ENCODE data around the gene RPTOR. TPM values are rescaled to one million over a fixed set of nuclear protein-coding genes. Genes with fewer than 3 reads are reported as not detected.
A peak's percentile ranks its signal among the peaks of the same experiment; 100 is the strongest.
"Not testable (repeated sequence)": the region's sequence is repeated elsewhere in the genome, so short reads cannot be mapped to it uniquely, and the experiment has no call there.

RPTOR gene
- total RNA-seq, 1 donor from 2014 or later, result 62.4 TPM

DNA sequence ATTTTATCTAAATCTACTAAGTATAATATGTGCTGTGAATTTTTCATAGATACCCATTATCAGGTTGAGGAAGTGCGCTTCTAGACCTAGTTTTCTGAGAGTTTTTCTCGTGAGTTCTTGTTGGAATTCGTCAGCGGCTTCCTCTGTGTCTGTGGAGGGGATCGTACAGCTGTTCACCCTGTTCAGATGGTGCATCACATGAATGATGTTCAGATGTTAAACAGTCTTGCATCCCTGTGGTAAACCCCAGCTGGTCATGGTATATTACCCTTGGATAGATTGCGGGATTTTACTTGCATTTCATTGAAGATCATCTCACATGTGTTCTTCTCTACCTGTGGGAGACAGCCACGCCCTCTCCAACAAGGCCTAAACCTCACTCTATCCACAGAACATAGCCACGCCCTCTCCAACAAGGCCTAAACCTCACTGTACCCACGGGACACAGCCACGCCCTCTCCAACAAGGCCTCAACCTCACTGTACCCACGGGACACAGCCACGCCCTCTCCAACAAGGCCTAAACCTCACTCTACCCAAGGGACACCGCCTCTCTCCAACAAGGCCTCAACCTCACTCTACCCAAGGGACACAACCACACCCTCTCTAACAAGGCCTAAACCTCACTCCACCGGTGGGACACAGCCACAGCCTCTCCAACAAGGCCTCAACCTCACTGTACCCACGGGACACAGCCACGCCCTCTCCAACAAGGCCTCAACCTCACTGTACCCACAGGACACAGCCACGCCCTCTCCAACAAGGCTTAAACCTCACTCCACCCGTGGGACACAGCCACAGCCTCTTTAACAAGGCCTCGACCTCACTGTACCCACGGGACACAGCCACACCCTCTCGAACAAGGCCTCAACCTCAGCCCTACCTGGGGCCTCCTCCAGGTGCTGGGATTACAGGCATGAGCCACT, 266.8 kb downstream of the RPTOR start:
- Mint-ChIP-seq H3K27me3 (ENCODE audit: low read depth) (no peaks in the 10 kb centered on the region), H3K27ac (peak overlapping the region; percentile 82), H3K4me3 (ENCODE audit: low read depth) (no peak overlapping the region), H3K36me3 (ENCODE audit: low read depth) (peaks cover 69% of the 10 kb centered on the region), H3K4me1 (ENCODE audit: low read depth) (peaks cover 42% of the 10 kb centered on the region), H3K9me3 (peaks cover 21% of the 10 kb centered on the region)
- intact Hi-C loops (cut with micrococcal nuclease), result no loop called here
- peak; percentile 33 for DNase-seq (ENCODE audit: low spot score)

DNA sequence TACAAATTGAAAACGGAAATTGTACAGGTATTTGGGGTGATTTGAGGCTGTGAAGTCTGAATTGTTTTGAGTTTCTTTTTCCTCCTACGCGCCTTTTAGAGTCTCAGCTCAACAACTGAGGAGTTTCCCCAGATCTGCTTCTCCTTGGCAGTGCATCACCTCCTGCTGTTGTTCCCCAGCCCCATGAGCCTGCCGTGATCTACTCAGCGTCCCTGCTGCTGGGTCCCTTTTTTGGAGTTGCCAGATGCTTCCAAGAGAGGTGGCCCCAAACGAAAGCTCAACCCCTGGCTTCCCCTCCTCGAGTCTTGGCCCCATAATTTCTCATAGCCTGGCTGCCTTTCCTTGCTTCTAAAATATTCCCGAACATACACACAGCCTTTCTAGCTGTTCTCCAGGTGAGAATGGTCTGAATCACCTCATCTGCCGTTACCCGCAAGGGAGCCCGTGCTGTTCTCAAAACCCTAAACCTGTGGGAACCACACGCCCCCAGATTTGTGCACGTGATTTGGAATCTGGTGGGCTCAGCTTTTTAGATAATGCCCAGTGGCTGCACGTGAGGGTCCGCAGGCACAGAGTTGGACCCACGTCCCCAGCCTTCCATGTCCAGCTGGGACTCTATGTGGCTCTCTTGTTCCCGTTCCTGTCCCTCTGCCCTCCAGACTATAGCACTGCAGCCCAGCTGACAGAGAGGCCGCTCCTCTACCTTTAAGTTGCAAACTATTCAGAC, 267.9 kb downstream of the RPTOR start:
- peak overlapping the region; percentile 82 for H3K27ac Mint-ChIP-seq
- H3K9me3 Mint-ChIP-seq, result peaks cover 10% of the 10 kb centered on the region
- peak overlapping the region; percentile 13 for H3K4me3 Mint-ChIP-seq (ENCODE audit: low read depth)
- peaks cover 67% of the 10 kb centered on the region for H3K36me3 Mint-ChIP-seq (ENCODE audit: low read depth)
- no peak for DNase-seq (ENCODE audit: low spot score)
- intact Hi-C loops (cut with micrococcal nuclease), result no loop called here
- H3K27me3 Mint-ChIP-seq (ENCODE audit: low read depth), result no peaks in the 10 kb centered on the region
- H3K4me1 Mint-ChIP-seq (ENCODE audit: low read depth), result peaks cover 43% of the 10 kb centered on the region

DNA sequence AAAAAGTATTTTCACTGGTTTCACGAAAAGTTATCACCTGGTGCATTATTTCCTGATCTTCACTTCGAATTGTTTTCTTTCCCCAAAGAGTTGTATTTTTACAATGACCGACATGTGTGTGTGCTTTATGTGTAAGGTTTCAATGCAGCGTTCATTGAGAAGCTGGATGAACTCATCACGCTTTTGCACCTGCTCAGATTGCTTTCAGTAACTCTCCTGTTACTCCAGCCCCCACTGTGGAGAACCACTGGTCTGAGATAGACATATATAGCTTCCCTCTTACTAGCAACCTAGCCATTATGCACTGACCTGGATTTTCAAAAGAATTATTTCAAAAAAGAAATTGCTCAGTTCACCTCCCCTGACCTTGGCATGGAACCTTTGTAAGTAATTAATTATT, 268.7 kb downstream of the RPTOR start:
- Mint-ChIP-seq H3K9me3 (peaks cover 5% of the 10 kb centered on the region), H3K36me3 (ENCODE audit: low read depth) (peaks cover 68% of the 10 kb centered on the region), H3K27me3 (ENCODE audit: low read depth) (no peaks in the 10 kb centered on the region), H3K4me1 (ENCODE audit: low read depth) (peaks cover 49% of the 10 kb centered on the region), H3K4me3 (ENCODE audit: low read depth) (no peak overlapping the region), H3K27ac (peak overlapping the region; percentile 57)
- intact Hi-C loops (cut with micrococcal nuclease), result no loop called here
- DNase-seq (ENCODE audit: low spot score), result no peak

DNA sequence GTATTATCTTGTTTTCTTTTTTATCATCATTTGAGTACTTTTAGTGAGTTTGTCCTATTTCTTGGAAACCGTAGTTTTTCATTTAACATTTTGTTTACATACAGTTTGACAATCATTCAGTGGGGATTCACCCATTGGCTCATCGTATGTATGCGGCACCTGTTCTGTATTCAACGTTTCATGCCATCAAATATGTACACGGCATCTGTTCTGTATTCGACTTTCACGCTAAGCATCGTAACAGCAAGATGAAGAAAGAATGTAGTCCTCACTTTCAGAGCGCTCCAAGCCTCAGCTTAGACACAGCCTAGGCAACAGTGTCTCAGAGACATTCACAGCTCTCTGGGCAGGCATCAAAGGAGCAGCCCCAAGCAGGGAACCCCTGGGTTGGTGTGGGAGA, 269.9 kb downstream of the RPTOR start:
- Mint-ChIP-seq H3K27ac (peak overlapping the region; percentile 35), H3K4me3 (ENCODE audit: low read depth) (no peak overlapping the region), H3K27me3 (ENCODE audit: low read depth) (no peaks in the 10 kb centered on the region), H3K9me3 (no peaks in the 10 kb centered on the region), H3K36me3 (ENCODE audit: low read depth) (peaks cover 71% of the 10 kb centered on the region), H3K4me1 (ENCODE audit: low read depth) (peaks cover 58% of the 10 kb centered on the region)
- intact Hi-C loops (cut with micrococcal nuclease), result no loop called here
- no peak for DNase-seq (ENCODE audit: low spot score)

DNA sequence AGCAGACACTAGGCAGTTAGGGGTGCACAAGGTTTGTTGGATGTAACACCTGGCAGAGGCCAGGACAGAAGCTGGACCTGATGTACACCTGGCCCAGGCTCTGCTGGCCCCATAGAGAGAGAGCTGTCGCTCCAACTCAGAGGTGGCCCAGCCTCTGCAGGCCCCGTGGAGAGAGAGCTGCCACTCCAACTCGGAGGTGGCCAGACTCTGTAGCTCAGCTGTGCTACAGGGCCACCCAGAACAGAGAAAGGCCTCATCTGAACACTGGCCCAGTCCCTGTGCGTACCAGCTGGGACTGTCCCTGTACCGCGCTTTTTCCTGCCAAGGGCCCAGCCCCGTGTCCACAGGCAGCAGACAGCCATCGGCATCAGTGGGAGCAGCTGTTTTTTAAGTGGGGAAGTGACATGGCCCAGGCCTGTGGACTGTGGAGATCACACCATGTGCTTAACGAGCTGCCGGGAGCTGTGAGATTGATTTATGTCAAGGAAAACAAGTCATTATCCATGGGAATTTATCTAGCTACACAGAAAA, 270.6 kb downstream of the RPTOR start:
- Mint-ChIP-seq H3K36me3 (ENCODE audit: low read depth) (peaks cover 74% of the 10 kb centered on the region), H3K27me3 (ENCODE audit: low read depth) (no peaks in the 10 kb centered on the region), H3K4me1 (ENCODE audit: low read depth) (peaks cover 63% of the 10 kb centered on the region), H3K27ac (no peak overlapping the region), H3K9me3 (no peaks in the 10 kb centered on the region), H3K4me3 (ENCODE audit: low read depth) (no peak overlapping the region)
- DNase-seq (ENCODE audit: low spot score), result no peak
- intact Hi-C loops (cut with micrococcal nuclease), result no loop called here

DNA sequence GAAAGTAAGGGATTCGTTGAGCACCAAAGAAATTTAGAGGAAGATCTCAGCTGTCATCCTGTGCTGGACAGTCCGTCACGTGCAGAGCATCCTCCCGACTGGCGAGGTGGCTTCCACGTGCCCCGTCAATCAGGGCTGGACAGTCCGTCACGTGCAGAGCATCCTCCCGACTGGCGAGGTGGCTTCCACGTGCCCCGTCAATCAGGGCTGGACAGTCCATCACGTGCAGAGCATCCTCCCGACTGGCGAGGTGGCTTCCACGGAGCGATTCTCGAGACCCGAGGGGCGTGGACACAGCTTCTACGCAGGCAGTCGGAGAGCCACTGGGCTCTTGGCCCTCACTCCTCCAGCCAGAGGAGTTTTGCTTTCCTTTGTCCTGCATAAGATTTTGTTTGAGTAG, 271.1 kb downstream of the RPTOR start:
- H3K27me3 Mint-ChIP-seq (ENCODE audit: low read depth); H3K9me3 Mint-ChIP-seq; intact Hi-C loops (cut with micrococcal nuclease); DNase-seq (ENCODE audit: low spot score); H3K27ac Mint-ChIP-seq; H3K4me3 Mint-ChIP-seq (ENCODE audit: low read depth): not testable (repeated sequence)
- H3K36me3 Mint-ChIP-seq (ENCODE audit: low read depth), result peaks cover 70% of the 10 kb centered on the region
- peaks cover 61% of the 10 kb centered on the region for H3K4me1 Mint-ChIP-seq (ENCODE audit: low read depth)

DNA sequence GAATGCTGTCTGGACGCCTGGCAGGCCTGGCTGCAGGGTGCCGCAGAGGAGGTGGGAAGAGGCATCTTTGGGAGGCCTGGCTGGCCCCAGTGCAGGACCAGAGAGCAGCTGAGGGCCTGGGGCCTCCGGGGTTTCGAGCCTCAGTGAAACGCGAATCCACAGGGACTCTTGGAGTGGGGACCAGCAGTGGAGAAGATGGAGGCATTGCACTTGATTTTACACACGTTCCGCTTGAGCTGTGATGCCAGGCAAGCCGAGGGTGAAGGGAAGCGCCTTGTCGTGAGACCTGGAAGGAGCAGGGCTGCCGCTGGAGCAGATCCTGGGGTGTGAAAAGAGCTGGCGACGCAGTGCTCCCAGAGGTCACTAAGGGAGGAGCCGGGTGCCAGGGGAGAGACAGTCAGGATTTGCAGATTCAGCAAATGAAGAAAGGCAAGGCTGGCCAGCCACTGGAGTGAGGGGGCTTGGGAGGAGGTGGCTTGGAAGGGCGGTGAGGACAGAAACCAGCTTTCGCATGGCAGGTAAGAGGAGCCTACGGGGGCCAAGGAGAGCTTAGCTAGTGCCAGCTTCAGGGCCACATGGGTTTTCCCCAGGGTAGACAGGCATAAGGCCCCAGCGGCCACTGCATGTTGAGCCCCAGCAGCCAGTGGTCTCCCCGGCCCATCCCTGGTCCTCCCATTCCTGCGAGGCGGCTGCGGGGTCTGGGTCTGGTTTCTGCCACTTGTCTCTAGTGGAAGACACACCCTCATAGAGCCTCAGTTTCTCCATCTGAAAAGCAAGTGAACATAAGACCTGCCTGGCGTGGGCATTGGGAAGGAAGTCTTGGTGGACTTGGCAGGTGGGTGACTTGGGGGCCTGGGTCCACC, 271.8 kb downstream of the RPTOR start:
- H3K36me3 Mint-ChIP-seq (ENCODE audit: low read depth), result peaks cover 68% of the 10 kb centered on the region
- peaks cover 54% of the 10 kb centered on the region for H3K4me1 Mint-ChIP-seq (ENCODE audit: low read depth)

DNA sequence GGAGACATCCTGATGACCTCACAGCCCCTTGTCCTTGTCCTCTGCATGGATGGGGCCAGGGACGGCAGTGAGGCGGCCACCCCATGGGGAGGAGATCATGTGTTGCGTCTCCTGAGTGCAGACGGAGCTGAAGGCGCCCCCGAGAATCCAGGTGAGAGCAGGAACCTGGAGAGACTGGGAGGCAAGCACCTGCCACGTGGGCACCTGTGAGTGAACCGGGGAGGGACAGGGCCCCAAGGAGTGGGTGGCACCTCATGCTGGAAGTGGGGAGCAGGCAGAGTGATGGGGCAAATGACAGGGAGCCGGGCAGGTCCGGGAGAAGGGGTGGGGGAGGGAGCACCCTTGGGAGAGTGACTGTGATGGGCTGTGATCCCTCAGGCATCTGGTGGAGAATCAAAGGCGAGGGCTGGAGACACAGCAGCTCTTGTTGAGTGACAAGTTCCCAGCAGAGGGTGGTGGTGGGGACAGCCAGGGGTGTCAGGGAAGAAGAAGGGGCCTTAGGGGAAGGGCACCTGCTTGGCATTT, 272.7 kb downstream of the RPTOR start:
- H3K27me3 Mint-ChIP-seq (ENCODE audit: low read depth), result no peaks in the 10 kb centered on the region
- peaks cover 68% of the 10 kb centered on the region for H3K36me3 Mint-ChIP-seq (ENCODE audit: low read depth)
- peak overlapping the region; percentile 14 for H3K27ac Mint-ChIP-seq
- no peak overlapping the region for H3K4me3 Mint-ChIP-seq (ENCODE audit: low read depth)
- intact Hi-C loops (cut with micrococcal nuclease), result no loop called here
- H3K9me3 Mint-ChIP-seq, result no peaks in the 10 kb centered on the region
- no peak for DNase-seq (ENCODE audit: low spot score)
- H3K4me1 Mint-ChIP-seq (ENCODE audit: low read depth), result peaks cover 50% of the 10 kb centered on the region

More for the DNA sequence above, 271.8 kb downstream of the RPTOR start:
- intact Hi-C loops (cut with micrococcal nuclease), result no loop called here
- Mint-ChIP-seq H3K4me3 (ENCODE audit: low read depth) (no peak overlapping the region), H3K27ac (peak overlapping the region; percentile 7), H3K27me3 (ENCODE audit: low read depth) (no peaks in the 10 kb centered on the region), H3K9me3 (no peaks in the 10 kb centered on the region)
- DNase-seq (ENCODE audit: low spot score), result no peak

DNA sequence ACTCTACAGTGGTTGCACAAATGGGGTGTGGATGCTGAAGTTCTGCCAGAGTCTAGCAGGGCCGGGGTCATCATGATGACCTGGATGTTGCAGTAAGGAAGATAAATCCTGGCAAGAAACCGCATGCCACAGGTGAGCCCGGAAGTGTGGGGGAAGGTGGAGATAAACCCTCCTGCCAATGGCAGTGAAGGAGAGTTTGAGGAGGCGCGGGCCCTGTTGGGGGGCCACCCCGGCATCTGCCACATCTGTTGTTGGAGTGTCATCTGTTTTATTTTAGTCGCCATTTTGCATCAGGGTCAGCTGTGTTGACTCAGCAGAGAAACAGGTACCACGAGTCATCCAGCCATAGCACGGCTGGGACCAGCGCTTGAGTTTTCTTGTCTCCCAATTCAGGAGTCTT, 273.2 kb downstream of the RPTOR start:
- peaks cover 69% of the 10 kb centered on the region for H3K36me3 Mint-ChIP-seq (ENCODE audit: low read depth)
- intact Hi-C loops (cut with micrococcal nuclease), result loop anchor here (1.0 to 2.0 kb wide), 2 partner anchors 26 to 55 kb away; no protein-coding TSS in a partner anchor
- peaks cover 50% of the 10 kb centered on the region for H3K4me1 Mint-ChIP-seq (ENCODE audit: low read depth)
- H3K27ac Mint-ChIP-seq, result peak overlapping the region; percentile 14
- H3K9me3 Mint-ChIP-seq, result no peaks in the 10 kb centered on the region
- no peak overlapping the region for H3K4me3 Mint-ChIP-seq (ENCODE audit: low read depth)
- H3K27me3 Mint-ChIP-seq (ENCODE audit: low read depth), result no peaks in the 10 kb centered on the region
- no peak for DNase-seq (ENCODE audit: low spot score)

DNA sequence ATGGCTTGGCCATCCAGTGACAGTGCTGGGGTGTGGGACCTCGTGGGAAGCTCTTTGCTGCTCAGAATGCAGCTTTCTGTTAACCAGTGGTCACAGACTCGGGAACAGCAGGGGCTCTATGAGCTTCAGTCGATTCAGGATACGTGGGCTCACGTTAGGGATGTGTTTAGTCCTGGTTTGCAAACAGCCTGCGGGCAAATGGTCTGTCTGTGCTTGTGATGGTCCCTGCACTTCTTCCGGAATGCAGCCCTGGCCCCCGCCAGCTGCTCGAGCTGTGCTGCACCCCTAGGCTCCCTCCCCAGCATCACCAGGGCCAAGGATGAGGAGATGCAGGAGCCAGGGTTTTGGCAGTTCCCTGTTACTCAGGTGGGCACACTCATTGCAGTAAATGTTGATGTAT, 274.2 kb downstream of the RPTOR start:
- intact Hi-C loops (cut with micrococcal nuclease), result loop anchor here (1.0 to 2.0 kb wide), 2 partner anchors 27 to 56 kb away; no protein-coding TSS in a partner anchor
- H3K4me1 Mint-ChIP-seq (ENCODE audit: low read depth), result peaks cover 52% of the 10 kb centered on the region
- H3K27ac Mint-ChIP-seq, result peak overlapping the region; percentile 86
- H3K27me3 Mint-ChIP-seq (ENCODE audit: low read depth), result no peaks in the 10 kb centered on the region
- H3K9me3 Mint-ChIP-seq, result no peaks in the 10 kb centered on the region
- no peak overlapping the region for H3K4me3 Mint-ChIP-seq (ENCODE audit: low read depth)
- DNase-seq (ENCODE audit: low spot score), result no peak
- H3K36me3 Mint-ChIP-seq (ENCODE audit: low read depth), result peaks cover 74% of the 10 kb centered on the region

DNA sequence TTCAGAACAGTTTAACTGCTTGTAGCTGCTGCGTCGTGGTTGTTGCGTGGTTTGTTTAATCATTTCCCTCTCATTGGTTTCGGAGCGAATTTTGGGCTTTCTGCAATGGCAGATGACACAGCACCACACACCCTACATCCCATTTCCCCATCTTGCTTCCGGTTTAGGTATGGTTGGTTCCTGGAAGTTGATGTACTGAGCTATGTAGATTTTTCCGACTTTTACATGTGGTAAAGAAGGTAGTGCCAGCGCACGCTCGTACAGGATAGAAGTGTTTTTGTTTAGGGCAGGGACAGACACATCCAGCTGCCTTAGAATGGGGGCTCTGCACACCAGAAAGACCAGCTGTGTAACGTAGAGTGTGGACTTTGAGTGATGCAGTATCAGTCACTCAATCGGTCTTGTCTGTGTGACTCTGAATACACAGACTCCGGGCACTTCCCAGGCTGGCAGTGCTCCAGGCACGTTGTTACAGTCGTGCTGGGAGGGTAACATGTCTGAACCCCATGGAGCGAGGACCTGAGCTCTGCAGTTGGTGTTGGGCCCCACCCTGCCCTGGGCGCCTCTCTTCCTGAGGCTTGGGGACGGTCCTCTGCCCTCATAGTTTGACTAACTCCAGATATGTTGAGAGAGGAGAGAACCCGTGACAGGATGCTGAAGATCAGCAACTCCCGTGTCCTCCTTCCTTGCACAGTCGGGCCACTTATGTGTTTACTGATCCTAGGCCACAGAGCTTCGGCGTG, 275.0 kb downstream of the RPTOR start:
- intact Hi-C loops (cut with micrococcal nuclease), result loop anchor here (2.0 kb wide), 1 partner anchor 57 kb away; no protein-coding TSS in a partner anchor
- H3K4me3 Mint-ChIP-seq (ENCODE audit: low read depth), result peak overlapping the region; percentile 24
- H3K27me3 Mint-ChIP-seq (ENCODE audit: low read depth), result no peaks in the 10 kb centered on the region
- peak overlapping the region; percentile 86 for H3K27ac Mint-ChIP-seq
- peaks cover 50% of the 10 kb centered on the region for H3K4me1 Mint-ChIP-seq (ENCODE audit: low read depth)
- peaks cover 70% of the 10 kb centered on the region for H3K36me3 Mint-ChIP-seq (ENCODE audit: low read depth)
- no peak for DNase-seq (ENCODE audit: low spot score)
- H3K9me3 Mint-ChIP-seq, result no peaks in the 10 kb centered on the region
